Right lobe of liver (tissue), 4 donors: ENCODE data around the gene TCEAL2.

Experiments used
- POLR2A ChIP-seq: fragments of 450-650 bp; IDR thresholded peaks from one replicate; pipeline ENCODE4 v1.6.1; 2017; ENCODE audit warnings: antibody characterized with exemption, mild to moderate bottlenecking
- TF ChIP-seq, protein P1 (sequence below), 4 donors: fragments of 200-600 bp in 3 of 4; fragments of 450-650 bp in 1 of 4; IDR thresholded peaks; one replicate each; pipeline versions ENCODE4 v1.5.1 to v1.8.0; 2016 to 2022; ENCODE audit warnings: antibody characterized with exemption in 4 of 4, mild to moderate bottlenecking in 2 of 4
- donor health status: DM: no; HTN: no; CAD: no.
- donor health status: DM: no; HTN: no; CAD: no.
- donor health status: DM: no; HTN: yes; CAD: no.

DNA sequence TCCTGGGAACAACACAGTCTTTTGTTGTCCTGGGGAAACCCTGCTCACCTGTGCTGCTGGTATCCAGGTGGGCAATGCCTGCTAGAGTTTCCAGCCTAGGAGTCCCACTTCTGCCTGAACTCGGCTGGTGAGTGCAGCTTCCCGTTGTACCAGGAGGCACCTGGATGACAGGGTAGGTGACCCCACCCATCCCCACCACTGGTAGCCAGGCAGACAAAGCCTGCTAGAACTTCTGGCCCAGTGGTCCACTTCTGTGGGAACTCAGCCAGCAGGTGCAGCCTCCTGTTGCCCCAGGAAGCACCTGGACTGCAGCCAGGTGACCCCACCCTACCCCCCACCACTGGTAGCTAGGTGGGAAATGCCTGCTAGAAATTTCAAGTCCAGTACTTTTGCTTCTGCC, 9.7 kb upstream of the TCEAL2 start:
- TF ChIP-seq, protein P1, sequence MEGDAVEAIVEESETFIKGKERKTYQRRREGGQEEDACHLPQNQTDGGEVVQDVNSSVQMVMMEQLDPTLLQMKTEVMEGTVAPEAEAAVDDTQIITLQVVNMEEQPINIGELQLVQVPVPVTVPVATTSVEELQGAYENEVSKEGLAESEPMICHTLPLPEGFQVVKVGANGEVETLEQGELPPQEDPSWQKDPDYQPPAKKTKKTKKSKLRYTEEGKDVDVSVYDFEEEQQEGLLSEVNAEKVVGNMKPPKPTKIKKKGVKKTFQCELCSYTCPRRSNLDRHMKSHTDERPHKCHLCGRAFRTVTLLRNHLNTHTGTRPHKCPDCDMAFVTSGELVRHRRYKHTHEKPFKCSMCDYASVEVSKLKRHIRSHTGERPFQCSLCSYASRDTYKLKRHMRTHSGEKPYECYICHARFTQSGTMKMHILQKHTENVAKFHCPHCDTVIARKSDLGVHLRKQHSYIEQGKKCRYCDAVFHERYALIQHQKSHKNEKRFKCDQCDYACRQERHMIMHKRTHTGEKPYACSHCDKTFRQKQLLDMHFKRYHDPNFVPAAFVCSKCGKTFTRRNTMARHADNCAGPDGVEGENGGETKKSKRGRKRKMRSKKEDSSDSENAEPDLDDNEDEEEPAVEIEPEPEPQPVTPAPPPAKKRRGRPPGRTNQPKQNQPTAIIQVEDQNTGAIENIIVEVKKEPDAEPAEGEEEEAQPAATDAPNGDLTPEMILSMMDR (IDR thresholded peaks at IDR 0.05): no peak
- TF ChIP-seq POLR2A: no peak
